GM12878 (cell line): Measurements from ENCODE around the gene PEMT. TPM values are rescaled to one million over a fixed set of nuclear protein-coding genes. Genes with fewer than 3 reads are reported as not detected.

Experiments used
- ATAC-seq: fragments of 200-7000 bp; cut with Tn5 transposase; 3 replicates; pipeline ENCODE4 v1.9.1; 2020; ENCODE audit warnings: mild to moderate bottlenecking, moderate library complexity
- BruUV-seq: library from RNA; stranded (reverse); fragments of 400-500 nt; replicated peaks from 2 replicates; lab custom pipeline; 2021; lab: Mats Ljungman, UMichigan
- CTCF ChIA-PET: fragments of 300-600 bp; sonication (Branson Sonifier 250); formaldehyde crosslinking; extraction: SDS; loops from one replicate; lab custom pipeline; 2021; ENCODE audit warnings: inconsistent platforms; lab: Yijun Ruan, JAX
- POLR2A ChIA-PET: fragments of 350-600 bp; formaldehyde crosslinking; extraction: SDS; loops from one replicate; lab custom pipeline; 2021; ENCODE audit warnings: inconsistent platforms; lab: Charles Lee
- RAD21 ChIA-PET: fragments of 300-600 bp; sonication (Branson Sonifier 250); formaldehyde crosslinking; loops from one replicate; lab custom pipeline; 2023; ENCODE audit warnings: antibody characterized with exemption; ENCODE audit not compliant: unreplicated experiment; lab: Charles Lee
- SMC1A ChIA-PET: fragments of 300-600 bp; sonication (Branson Sonifier 250); formaldehyde crosslinking; loops from one replicate; lab custom pipeline; 2023; ENCODE audit not compliant: unreplicated experiment, uncharacterized antibody; lab: Charles Lee
- DNase-seq: peaks from one replicate; pipeline ENCODE4 v3.0.0-alpha.2; 2011; ENCODE audit warnings: low read depth, low spot score
- FAIRE-seq: peaks from 3 replicates; lab custom pipeline; 2011; peaks lifted over from hg19 to GRCh38; lab: Jason Lieb, UNC
- H2AFZ ChIP-seq: 2 replicates; pipeline ENCODE4 v1.6.0; 2011; ENCODE audit warnings: low read depth, low read length, control low read depth; ENCODE audit not compliant: control insufficient read depth
- H3K27ac ChIP-seq: 2 replicates; pipeline ENCODE4 v1.5.1; 2011; ENCODE audit warnings: control low read depth; ENCODE audit not compliant: control insufficient read depth, insufficient read depth
- H3K27me3 ChIP-seq, 2 experiments: replicated peaks in 1 of 2; 2 replicates each; pipeline versions ENCODE4 v1.6.0 to v1.6.1; 2011; ENCODE audit warnings: low read length in 1 of 2; ENCODE audit not compliant: control insufficient read depth in 2 of 2, insufficient read depth in 2 of 2
- H3K36me3 ChIP-seq, 2 experiments: 2 replicates each; pipeline ENCODE4 v1.5.1; 2011; ENCODE audit warnings: low read length in 1 of 2; ENCODE audit not compliant: control insufficient read depth in 2 of 2, insufficient read depth in 2 of 2
- H3K4me1 ChIP-seq: 2 replicates; pipeline ENCODE4 v1.6.1; 2011; ENCODE audit warnings: mild to moderate bottlenecking, low read length, moderate library complexity, mixed read lengths; ENCODE audit not compliant: control insufficient read depth, insufficient read depth
- H3K4me2 ChIP-seq: 2 replicates; pipeline ENCODE4 v1.6.0; 2011; ENCODE audit warnings: control low read depth; ENCODE audit not compliant: control insufficient read depth, insufficient read depth
- H3K4me3 ChIP-seq: fragments of 200-600 bp; sonication (generic); 2 replicates; pipeline ENCODE4 v1.5.1; 2016
- H3K79me2 ChIP-seq: 2 replicates; pipeline ENCODE4 v1.6.0; 2011; ENCODE audit warnings: low read length; ENCODE audit not compliant: control insufficient read depth, insufficient read depth
- H3K9ac ChIP-seq: 2 replicates; pipeline ENCODE4 v1.8.0; 2011; ENCODE audit warnings: low read length, control low read depth, mixed read lengths; ENCODE audit not compliant: control insufficient read depth, insufficient read depth
- H3K9me3 ChIP-seq: replicated peaks from 3 replicates; pipeline ENCODE4 v1.5.1; 2011; ENCODE audit warnings: mild to moderate bottlenecking, low read length; ENCODE audit not compliant: control insufficient read depth, insufficient read depth
- H4K20me1 ChIP-seq: 2 replicates; pipeline ENCODE4 v1.6.0; 2011; ENCODE audit not compliant: control insufficient read depth, insufficient read depth
- BCL3 ChIP-seq: IDR thresholded peaks from 2 replicates; pipeline ENCODE4 v1.6.1; 2011; ENCODE audit warnings: borderline replicate concordance, low read depth, mild to moderate bottlenecking, moderate library complexity, low read length; ENCODE audit not compliant: insufficient read depth, poor library complexity, severe bottlenecking
- FOXM1 ChIP-seq: IDR thresholded peaks from 2 replicates; pipeline ENCODE4 v1.6.1; 2012; ENCODE audit warnings: low read depth, mild to moderate bottlenecking, inconsistent platforms, low read length, moderate library complexity
- GABPA ChIP-seq: IDR thresholded peaks from 2 replicates; pipeline ENCODE4 v1.6.1; 2014; ENCODE audit warnings: antibody characterized with exemption, low read depth, mild to moderate bottlenecking, inconsistent platforms
- GATAD2B ChIP-seq: fragments of 450-650 bp; conservative IDR thresholded peaks from 2 replicates; pipeline ENCODE4 v1.6.1; 2017; ENCODE audit warnings: low read depth, mild to moderate bottlenecking, moderate library complexity
- NBN ChIP-seq: fragments of 450-650 bp; IDR thresholded peaks from 2 replicates; pipeline ENCODE4 v1.6.1; 2016
- PAX5 ChIP-seq: IDR thresholded peaks from 2 replicates; pipeline ENCODE4 v1.6.1; 2011; ENCODE audit warnings: low read depth, low read length, borderline replicate concordance
- RBBP5 ChIP-seq: fragments of 200-600 bp; sonication (generic); conservative IDR thresholded peaks from 2 replicates; pipeline ENCODE4 v1.6.1; 2016
- RELB ChIP-seq: fragments of 450-650 bp; IDR thresholded peaks from 2 replicates; pipeline ENCODE4 v1.6.1; 2017; ENCODE audit warnings: low read depth, mild to moderate bottlenecking, moderate library complexity
- SUZ12 ChIP-seq: fragments of 200-600 bp; sonication (generic); IDR thresholded peaks from one replicate; pipeline ENCODE4 v1.6.1; 2018; ENCODE audit warnings: antibody characterized with exemption, mild to moderate bottlenecking; ENCODE audit not compliant: unreplicated experiment
- ZNF24 ChIP-seq: fragments of 450-650 bp; IDR thresholded peaks from 2 replicates; pipeline ENCODE4 v1.6.1; 2017; ENCODE audit warnings: antibody characterized with exemption, mild to moderate bottlenecking
- WGBS: methylation state at CpG from one replicate; pipeline ENCODE4 v1.1.6; 2016; ENCODE audit warnings: low lambda C conversion rate; ENCODE audit not compliant: insufficient replicate concordance, insufficient coverage; ENCODE audit errors: missing lambda C conversion rate; 5-methylcytosine and 5-hydroxymethylcytosine counted together
- in situ Hi-C: fragments of 300-500 bp; cut with MboI; formaldehyde crosslinking; loops from 9 replicates; pipeline ENCODE4 v1.14.3; 2018; ENCODE audit warnings: mixed read lengths
- intact Hi-C: fragments of 100-400 bp; cut with micrococcal nuclease; formaldehyde crosslinking; loops from one replicate; pipeline ENCODE4 v1.14.2; 2022; ENCODE audit not compliant: unreplicated experiment
- polyA plus RNA-seq, 11 experiments: library from polyadenylated mRNA; depleted of rRNA in 4 of 11; unstranded in 6 of 11; stranded (reverse) in 5 of 11; fragments of >200 nt; fragmentation: Nextera tagmentation in 4 of 11; fragmentation: Illumina TruSeq in 1 of 11; extraction: Ambion mirVana in 4 of 11; extraction: Trizol in 1 of 11; gene quantifications; 1 replicate in 1 of 11; 2 replicates in 10 of 11; pipeline versions ENCODE4 v1.2.1 to v1.2.3, GENCODE V29; 2011 to 2016; ENCODE audit warnings: inconsistent platforms in 2 of 11, missing spikeins in 2 of 11, low read depth in 1 of 11
- total RNA-seq, 4 experiments: library from RNA; depleted of rRNA in 3 of 4; stranded (reverse); fragments of >200 nt in 3 of 4; fragmentation: Illumina TruSeq in 1 of 4; extraction: Trizol in 1 of 4; gene quantifications; 2 replicates each; pipeline versions ENCODE4 v1.2.1 to v1.2.3, GENCODE V29; 2013 to 2021

Gene PEMT
- total and polyA plus RNA-seq, 10 of the 15 experiments (the other 5 are each of a cell fraction or from before 2014, with no cell fraction given), result 2.8 to 44.7 (median 25.4) TPM

GRCh38 chr17:17472333-17472920 is 119.1 kb downstream of the PEMT start (continued):
- no peak for TF ChIP-seq ZNF24
- TF ChIP-seq GABPA, result no peak
- no peak for TF ChIP-seq RELB
- TF ChIP-seq NBN, result no peak
- no peak for TF ChIP-seq SUZ12
- no peak for TF ChIP-seq GATAD2B
- TF ChIP-seq PAX5, result no peak
- TF ChIP-seq, all 136 proteins: peak for 0

- ChIA-PET RAD21 (no interaction called here), POLR2A (no interaction called here), SMC1A (no interaction called here), CTCF (no interaction called here)
- Histone ChIP-seq H3K36me3 (no peaks in the 10 kb centered on the region), H3K27ac (no peak overlapping the region), H3K27me3 (peaks cover 0 to 3% of the 10 kb centered on the region in 2 experiments; a peak in 1 of 4 replicates), H3K9ac (no peak overlapping the region), H3K79me2 (no peaks in the 10 kb centered on the region), H3K4me1 (no peaks in the 10 kb centered on the region), H3K4me3 (no peak overlapping the region), H2AFZ (no peak overlapping the region), H3K4me2 (no peak overlapping the region), H4K20me1 (no peaks in the 10 kb centered on the region), H3K9me3 (no peaks in the 10 kb centered on the region; the same call in 2 of the 3 replicates)
- DNase-seq, result no peak
- BruUV-seq, result no TSS peak
- WGBS, result 63% methylated on average over 3 of the region's 3 CpGs
- no peak for FAIRE-seq
- no peak for ATAC-seq
- intact Hi-C loops, result no loop called here
- TF ChIP-seq FOXM1 (no peak), RBBP5 (no peak), BCL3 (no peak)
- in situ Hi-C loops, result no loop called here
These were observed 121.5 kb downstream of the PEMT start for GRCh38 chr17:17469996-17470395.
